Left lung (tissue), 10 donors: ENCODE measurements around the gene KCNC1. TPM values are rescaled to one million over a fixed set of nuclear protein-coding genes. Genes with fewer than 3 reads are reported as not detected.

Experiments used
- ATAC-seq: fragments of 200-7000 bp; cut with Tn5 transposase; one replicate; pipeline ENCODE4 v1.9.1; 2020; ENCODE audit warnings: moderate library complexity
- DNase-seq, 4 donors: peaks; one replicate each; pipeline ENCODE4 v3.0.0-alpha.2; 2013 to 2020
- H3K27ac ChIP-seq, 2 donors: fragments of 200-600 bp; sonication (generic) in 1 of 2; one replicate each; pipeline versions ENCODE4 v1.5.0 to v1.8.0; 2020 to 2021
- H3K27me3 ChIP-seq, 2 donors: fragments of 200-600 bp; sonication (generic) in 1 of 2; one replicate each; pipeline versions ENCODE4 v1.5.0 to v1.8.0; 2020 to 2021
- H3K36me3 ChIP-seq, 2 donors: fragments of 200-600 bp; sonication (generic) in 1 of 2; one replicate each; pipeline versions ENCODE4 v1.5.0 to v1.8.0; 2020 to 2021
- H3K4me1 ChIP-seq, 2 donors: fragments of 200-600 bp; one replicate each; pipeline ENCODE4 v1.8.0; 2021
- H3K4me3 ChIP-seq, 2 donors: fragments of 200-600 bp; sonication (generic) in 1 of 2; one replicate each; pipeline versions ENCODE4 v1.5.0 to v1.8.0; 2020 to 2021; ENCODE audit warnings: mild to moderate bottlenecking in 1 of 2
- H3K9me3 ChIP-seq, 2 donors: fragments of 200-600 bp; sonication (generic) in 1 of 2; one replicate each; pipeline versions ENCODE4 v1.5.0 to v1.8.0; 2020 to 2021
- intact Hi-C, 2 donors: fragments of 100-400 bp; cut with DNase I; formaldehyde crosslinking; loops; one replicate each; pipeline versions ENCODE4 v1.11.2 to v1.14.2; 2022
- polyA plus RNA-seq, 6 donors: library from polyadenylated mRNA; unstranded; fragments of 120-200 nt; gene quantifications; one replicate each; pipeline ENCODE4 v1.2.1, GENCODE V29; 2013; ENCODE audit not compliant: insufficient read length in 6 of 6
- total RNA-seq, 2 donors: library from RNA; stranded (reverse); fragmentation: NEBNext Ultra II Directional; extraction: Animal tissue kit (Norgen Biotek cat#: 25700); gene quantifications; one replicate each; pipeline ENCODE4 v1.2.1, GENCODE V29; 2021
- TF ChIP-seq, protein P1 (sequence below), 2 donors: fragments of 200-600 bp; sonication (generic) in 1 of 2; IDR thresholded peaks; one replicate each; pipeline versions ENCODE4 v1.5.0 to v1.8.0; 2021; ENCODE audit warnings: antibody characterized with exemption in 2 of 2
- donor health status: DM: no; HTN: yes; CAD: no.
- donor health status: DM: no; HTN: no; CAD: no.

The KCNC1 gene
- total and polyA plus RNA-seq, 8 donors = 0.78 to 1.2 (median 0.89) TPM; not detected in 2

DNA sequence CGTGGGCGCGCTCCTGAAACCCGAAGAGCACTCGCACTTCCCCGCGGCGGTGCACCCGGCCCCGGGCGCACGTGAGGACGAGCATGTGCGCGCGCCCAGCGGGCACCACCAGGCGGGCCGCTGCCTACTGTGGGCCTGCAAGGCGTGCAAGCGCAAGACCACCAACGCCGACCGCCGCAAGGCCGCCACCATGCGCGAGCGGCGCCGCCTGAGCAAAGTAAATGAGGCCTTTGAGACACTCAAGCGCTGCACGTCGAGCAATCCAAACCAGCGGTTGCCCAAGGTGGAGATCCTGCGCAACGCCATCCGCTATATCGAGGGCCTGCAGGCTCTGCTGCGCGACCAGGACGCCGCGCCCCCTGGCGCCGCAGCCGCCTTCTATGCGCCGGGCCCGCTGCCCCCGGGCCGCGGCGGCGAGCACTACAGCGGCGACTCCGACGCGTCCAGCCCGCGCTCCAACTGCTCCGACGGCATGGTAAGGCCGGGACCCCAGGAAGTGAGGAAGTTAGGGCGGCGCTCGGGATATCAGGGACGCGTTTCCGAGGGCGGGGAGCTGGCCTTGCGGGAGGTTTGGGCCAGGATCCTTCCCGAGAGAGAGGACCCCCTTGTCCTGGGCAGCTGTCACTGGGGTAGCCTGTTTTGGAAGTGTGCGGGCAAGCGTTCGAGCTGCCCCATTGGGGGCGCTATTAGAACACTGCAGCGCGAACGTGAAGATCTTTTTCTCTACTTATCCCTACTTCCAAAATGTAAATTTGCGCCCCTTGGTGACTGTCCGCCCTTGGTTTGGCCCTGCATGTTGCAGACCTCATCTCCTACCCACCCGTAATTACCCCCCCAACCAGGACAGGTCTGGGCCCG is 14.4 kb upstream of the KCNC1 start:
- Histone ChIP-seq H3K4me1 (peaks cover 0 to 12% of the 10 kb centered on the region in 2 donors), H3K9me3 (no peaks in the 10 kb centered on the region), H3K36me3 (no peaks in the 10 kb centered on the region), H3K27ac (no peak overlapping the region), H3K27me3 (peaks cover 46 to 100% of the 10 kb centered on the region in 2 donors), H3K4me3 (no peak overlapping the region)
- peak in 1 of 4 donors; percentile 34 for DNase-seq
- TF ChIP-seq, protein P1, sequence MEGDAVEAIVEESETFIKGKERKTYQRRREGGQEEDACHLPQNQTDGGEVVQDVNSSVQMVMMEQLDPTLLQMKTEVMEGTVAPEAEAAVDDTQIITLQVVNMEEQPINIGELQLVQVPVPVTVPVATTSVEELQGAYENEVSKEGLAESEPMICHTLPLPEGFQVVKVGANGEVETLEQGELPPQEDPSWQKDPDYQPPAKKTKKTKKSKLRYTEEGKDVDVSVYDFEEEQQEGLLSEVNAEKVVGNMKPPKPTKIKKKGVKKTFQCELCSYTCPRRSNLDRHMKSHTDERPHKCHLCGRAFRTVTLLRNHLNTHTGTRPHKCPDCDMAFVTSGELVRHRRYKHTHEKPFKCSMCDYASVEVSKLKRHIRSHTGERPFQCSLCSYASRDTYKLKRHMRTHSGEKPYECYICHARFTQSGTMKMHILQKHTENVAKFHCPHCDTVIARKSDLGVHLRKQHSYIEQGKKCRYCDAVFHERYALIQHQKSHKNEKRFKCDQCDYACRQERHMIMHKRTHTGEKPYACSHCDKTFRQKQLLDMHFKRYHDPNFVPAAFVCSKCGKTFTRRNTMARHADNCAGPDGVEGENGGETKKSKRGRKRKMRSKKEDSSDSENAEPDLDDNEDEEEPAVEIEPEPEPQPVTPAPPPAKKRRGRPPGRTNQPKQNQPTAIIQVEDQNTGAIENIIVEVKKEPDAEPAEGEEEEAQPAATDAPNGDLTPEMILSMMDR (IDR thresholded peaks at IDR 0.05) = no peak
- no peak for ATAC-seq
- intact Hi-C loops = no loop called here

DNA sequence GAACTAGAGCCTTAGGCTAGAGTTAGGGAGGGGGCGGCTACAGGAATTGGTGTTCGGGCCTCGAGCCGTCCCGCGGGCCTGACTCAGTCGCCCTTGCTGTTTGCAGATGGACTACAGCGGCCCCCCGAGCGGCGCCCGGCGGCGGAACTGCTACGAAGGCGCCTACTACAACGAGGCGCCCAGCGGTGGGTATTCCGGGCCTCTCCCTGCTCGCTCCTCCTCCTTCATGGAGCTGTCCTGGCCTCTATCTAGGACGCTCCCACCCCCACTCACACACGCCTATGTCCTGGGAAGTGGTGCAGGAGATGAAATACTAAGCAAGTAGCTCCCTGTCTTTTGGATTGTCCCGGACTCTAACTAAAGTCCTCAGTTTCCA is 13.8 kb upstream of the KCNC1 start:
- intact Hi-C loops = no loop called here
- H3K27ac ChIP-seq = no peak overlapping the region
- TF ChIP-seq, protein P1 (IDR thresholded peaks at IDR 0.05) = no peak
- H3K4me1 ChIP-seq = peaks cover 0 to 12% of the 10 kb centered on the region in 2 donors
- H3K9me3 ChIP-seq = no peaks in the 10 kb centered on the region
- peaks cover 46 to 98% of the 10 kb centered on the region in 2 donors for H3K27me3 ChIP-seq
- H3K4me3 ChIP-seq = no peak overlapping the region
- DNase-seq (no peak), ATAC-seq (no peak)
- no peaks in the 10 kb centered on the region for H3K36me3 ChIP-seq

DNA sequence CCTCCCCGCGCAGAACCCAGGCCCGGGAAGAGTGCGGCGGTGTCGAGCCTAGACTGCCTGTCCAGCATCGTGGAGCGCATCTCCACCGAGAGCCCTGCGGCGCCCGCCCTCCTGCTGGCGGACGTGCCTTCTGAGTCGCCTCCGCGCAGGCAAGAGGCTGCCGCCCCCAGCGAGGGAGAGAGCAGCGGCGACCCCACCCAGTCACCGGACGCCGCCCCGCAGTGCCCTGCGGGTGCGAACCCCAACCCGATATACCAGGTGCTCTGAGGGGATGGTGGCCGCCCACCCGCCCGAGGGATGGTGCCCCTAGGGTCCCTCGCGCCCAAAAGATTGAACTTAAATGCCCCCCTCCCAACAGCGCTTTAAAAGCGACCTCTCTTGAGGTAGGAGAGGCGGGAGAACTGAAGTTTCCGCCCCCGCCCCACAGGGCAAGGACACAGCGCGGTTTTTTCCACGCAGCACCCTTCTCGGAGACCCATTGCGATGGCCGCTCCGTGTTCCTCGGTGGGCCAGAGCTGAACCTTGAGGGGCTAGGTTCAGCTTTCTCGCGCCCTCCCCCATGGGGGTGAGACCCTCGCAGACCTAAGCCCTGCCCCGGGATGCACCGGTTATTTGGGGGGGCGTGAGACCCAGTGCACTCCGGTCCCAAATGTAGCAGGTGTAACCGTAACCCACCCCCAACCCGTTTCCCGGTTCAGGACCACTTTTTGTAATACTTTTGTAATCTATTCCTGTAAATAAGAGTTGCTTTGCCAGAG is 13.2 kb upstream of the KCNC1 start:
- ATAC-seq (no peak), DNase-seq (no peak)
- no peak overlapping the region for H3K4me3 ChIP-seq
- H3K4me1 ChIP-seq = peaks cover 0 to 12% of the 10 kb centered on the region in 2 donors
- TF ChIP-seq, protein P1 (IDR thresholded peaks at IDR 0.05) = no peak
- H3K9me3 ChIP-seq = no peaks in the 10 kb centered on the region
- no peak overlapping the region for H3K27ac ChIP-seq
- H3K36me3 ChIP-seq = no peaks in the 10 kb centered on the region
- H3K27me3 ChIP-seq = peaks cover 46 to 97% of the 10 kb centered on the region in 2 donors
- intact Hi-C loops = no loop called here

DNA sequence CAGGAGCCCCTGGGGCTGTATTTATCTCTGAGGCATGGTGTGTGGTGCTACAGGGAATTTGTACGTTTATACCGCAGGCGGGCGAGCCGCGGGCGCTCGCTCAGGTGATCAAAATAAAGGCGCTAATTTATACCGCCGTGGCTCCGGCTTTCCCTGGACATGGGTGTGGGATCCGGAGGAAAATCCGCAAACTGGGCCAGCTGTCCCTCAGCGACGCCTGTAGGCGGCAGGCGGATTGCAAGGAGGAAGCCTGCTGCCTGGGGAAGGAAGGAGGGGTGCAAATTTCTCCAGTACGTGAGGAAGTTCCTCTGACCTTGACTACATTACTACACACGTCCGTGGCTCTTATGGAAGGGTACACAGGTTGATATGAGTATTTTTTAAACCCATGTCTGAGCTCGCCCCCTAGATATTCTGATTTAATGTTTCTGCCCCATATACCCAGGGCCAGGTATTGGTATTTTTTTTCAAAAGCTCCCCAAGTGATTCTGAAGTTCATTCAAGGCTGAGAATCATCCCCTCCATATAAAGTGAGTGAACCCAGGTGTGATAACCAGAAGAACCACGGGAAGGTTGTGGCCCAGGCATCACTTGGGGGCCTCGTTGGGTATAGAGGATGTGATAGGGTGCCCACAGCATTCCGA is 12.5 kb upstream of the KCNC1 start:
- no peak overlapping the region for H3K4me3 ChIP-seq
- TF ChIP-seq, protein P1 (IDR thresholded peaks at IDR 0.05) = no peak
- no peaks in the 10 kb centered on the region for H3K9me3 ChIP-seq
- DNase-seq (no peak), ATAC-seq (no peak)
- peaks cover 46 to 95% of the 10 kb centered on the region in 2 donors for H3K27me3 ChIP-seq
- no peak overlapping the region for H3K27ac ChIP-seq
- H3K36me3 ChIP-seq = no peaks in the 10 kb centered on the region
- intact Hi-C loops = no loop called here
- peaks cover 0 to 12% of the 10 kb centered on the region in 2 donors for H3K4me1 ChIP-seq
